Stimulated activated CD8-positive, alpha-beta memory T cell treated with anti-CD3 and anti-CD28 coated beads, Interleukin-7, amount 100 ng/mL, for 48 hours (primary cell): ENCODE measurements around the gene ZBTB40.

Experiments used
- DNase-seq, 2 donors: peaks; one replicate each; pipeline ENCODE4 v3.0.0-alpha.2; 2020; ENCODE audit warnings: low read depth in 1 of 2; ENCODE audit errors: extremely low read depth in 1 of 2

ZBTB40 gene

DNA sequence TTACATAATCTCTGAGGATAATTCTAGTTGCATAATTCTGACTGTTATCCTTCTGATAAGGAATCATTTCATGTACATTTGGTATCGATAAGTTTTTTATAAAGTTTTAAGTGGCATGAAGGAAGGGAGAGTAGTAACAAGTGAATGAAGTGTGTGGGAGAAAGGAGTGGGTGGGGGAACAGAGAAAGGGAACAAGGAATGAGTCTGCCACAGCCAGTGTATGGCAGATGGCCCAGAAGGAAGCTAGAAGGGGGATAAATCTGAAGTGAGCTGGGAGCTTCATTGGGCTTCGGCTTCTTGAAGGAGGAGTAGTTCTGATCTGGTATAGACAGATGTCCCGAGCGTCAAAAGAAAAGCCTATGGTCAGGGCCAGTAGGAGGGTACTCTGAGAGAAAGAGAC lies 18.6 kb downstream of the ZBTB40 start:
- DNase-seq = no peak

DNA sequence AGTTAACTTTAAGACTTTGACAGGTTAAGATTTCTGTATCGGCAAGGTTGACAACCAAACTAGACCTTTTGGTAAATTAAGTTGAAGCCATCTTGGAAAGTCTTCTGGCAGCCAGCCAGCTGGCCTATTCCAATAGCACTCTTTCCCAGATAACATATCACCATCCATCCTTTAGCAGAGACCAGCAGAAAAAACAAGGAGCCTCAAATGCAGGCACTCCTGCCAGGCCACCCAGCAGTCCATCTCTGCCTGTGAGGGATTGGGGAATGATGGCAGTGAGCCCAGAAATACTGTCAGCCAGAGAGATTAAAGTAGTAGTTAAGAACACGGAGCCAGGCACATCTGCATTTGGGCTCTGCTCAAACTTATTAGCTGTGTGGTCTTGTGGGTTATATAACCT lies 19.4 kb downstream of the ZBTB40 start:
- no peak for DNase-seq

DNA sequence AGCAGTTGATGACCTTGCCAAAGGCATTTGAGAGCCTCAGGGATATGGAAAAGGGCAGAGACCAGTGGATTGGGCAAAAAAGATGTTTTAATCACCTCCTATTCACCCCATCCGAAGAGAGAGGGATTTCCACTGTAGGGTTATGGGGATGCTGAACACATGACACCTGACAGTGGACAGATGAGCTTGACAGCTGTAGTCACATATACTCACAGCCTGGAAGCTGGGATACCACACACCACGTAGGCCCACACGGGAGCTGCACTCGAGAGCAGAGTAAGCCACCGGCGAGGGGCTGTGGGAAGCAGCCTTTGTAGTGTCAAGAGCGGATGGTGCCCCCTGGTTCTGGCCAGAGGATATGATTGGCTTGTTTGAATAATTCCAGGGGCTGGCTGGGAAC lies 20.0 kb downstream of the ZBTB40 start:
- no peak for DNase-seq

- DNase-seq = no peak
These were observed 20.9 kb downstream of the ZBTB40 start for GRCh38 chr1:22472596-22472995.

DNA sequence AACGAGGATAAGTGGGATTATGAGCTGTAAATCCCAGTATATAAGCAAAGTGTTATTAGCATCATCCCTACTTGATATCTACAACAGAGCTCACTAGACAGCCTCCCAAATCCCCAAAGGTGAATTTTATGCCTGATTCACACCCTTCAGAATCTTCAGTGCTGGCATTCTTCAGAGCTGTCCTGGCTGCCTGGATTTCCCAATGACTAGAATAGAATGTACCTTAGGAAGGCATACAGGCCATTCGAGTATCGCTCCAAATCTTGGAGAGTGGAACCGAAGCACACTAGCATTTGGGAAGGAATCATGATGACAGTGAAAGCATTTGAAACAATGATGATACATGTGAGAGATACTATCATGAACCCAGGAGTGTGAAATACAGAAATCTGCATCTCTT lies 22.3 kb downstream of the ZBTB40 start:
- no peak for DNase-seq

GRCh38 chr1:22476566-22476965 lies 24.9 kb downstream of the ZBTB40 start:
- DNase-seq = no peak

- DNase-seq = no peak
These were observed 31.5 kb downstream of the ZBTB40 start for GRCh38 chr1:22483121-22483520.

- DNase-seq = no peak
These were observed 33.2 kb downstream of the ZBTB40 start for GRCh38 chr1:22484706-22485345.

DNA sequence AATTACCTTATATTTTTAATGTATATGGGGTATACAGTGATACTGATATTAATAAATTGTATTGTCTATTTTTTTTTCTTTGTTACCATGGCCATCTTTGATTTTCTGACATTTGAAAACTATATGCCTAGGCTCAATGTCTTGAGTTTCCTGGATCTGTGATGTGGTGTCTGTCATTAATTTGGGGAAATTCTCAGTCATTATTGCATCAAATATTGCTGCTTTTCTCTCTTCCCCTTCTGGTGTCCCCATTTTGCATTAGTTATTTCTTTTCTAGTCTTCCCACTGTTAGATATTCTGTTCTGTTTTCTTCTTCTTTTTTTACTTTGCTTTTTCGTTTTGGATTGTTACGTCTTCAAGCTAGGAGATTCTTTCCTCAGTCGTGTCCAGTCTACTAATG lies 33.8 kb downstream of the ZBTB40 start:
- no peak for DNase-seq

DNA sequence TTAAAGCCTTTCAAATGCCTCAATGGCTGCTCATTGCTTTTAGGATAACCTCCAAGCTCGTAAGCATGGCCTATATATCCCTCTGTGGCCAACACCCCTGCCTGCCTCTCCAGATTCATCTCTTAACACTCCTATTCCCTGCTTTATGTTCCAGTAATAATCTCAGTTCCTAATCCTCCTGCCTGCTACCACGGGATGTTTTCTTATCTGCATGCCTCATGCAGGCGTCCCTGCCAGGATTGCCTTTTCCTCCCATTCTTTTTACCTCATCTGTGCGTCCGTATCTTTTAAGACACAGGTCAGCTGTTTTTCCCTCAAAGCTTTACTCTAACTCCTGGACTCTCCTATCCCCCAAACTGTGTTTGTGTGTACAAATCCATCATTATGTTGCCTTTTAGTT lies 36.1 kb downstream of the ZBTB40 start:
- no peak for DNase-seq

DNA sequence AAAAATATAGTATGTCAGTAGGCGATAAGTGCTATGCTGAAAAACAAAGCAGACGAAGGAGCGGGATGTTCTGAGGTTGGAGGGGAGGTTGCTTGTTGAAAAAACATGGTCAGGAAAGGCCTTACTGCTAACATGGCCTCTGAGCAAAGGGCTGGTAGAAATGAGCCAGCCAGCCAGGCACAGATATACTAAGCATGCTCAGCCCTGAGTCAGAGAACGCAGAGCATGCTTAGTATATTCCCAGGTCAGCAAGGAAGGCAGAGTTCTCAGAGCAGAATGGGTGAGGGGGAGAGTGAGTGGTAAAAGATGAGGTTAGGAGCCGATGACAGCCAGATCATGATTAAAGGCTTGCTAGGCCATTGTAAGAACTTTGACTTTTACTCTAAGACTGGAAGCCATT lies 36.7 kb downstream of the ZBTB40 start:
- no peak for DNase-seq

- no peak for DNase-seq
These were observed 37.6 kb downstream of the ZBTB40 start for GRCh38 chr1:22489278-22489677.

DNA sequence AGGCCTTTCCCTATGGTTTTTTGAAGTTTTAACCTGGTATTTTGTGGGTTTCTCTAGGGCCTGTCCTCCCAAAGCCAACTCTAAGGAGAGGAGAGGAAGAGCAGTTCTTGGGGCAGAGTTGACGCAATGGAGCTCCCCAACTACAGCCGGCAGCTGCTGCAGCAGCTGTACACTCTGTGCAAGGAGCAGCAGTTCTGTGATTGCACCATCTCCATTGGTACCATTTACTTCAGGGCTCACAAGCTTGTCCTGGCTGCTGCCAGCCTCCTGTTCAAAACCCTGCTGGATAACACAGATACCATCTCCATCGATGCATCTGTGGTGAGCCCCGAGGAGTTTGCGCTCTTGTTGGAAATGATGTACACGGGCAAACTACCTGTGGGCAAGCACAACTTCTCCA lies 38.2 kb downstream of the ZBTB40 start:
- DNase-seq = no peak

- no peak for DNase-seq
These were observed 38.7 kb downstream of the ZBTB40 start for GRCh38 chr1:22490309-22490708.

DNA sequence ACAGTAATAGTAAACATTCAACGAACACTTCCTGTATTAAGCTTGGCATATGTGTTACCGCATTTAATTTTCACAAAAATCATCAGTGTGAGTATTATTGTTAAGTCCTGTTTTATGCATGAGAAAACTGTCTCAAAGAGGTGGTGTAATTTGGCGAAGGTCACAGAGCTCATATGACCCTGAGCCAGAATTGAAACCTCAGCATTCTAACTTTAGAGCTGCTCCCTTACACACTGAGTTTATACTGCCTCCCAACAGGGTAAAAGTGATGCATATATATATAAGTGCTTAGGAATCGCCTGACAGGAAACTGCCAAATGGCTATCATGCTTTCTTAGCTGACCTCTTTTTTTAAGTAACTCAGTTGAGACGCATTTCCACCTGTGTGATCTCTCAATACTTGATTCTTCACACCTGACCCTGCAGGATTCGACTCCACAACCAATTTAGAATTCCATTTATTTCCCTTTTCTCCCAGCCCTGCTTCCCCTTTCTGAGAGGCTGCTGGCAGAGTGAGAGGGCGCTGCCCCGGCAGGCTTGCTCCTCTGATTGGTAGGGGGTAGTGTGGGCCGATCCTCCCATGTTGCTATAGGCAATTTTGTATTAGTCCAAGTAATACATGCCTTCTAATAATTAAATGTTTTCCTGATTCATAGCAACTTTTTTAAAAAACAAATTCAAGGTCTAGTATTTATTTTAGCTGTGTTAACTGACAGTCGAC lies 40.5 kb downstream of the ZBTB40 start:
- no peak for DNase-seq

- DNase-seq = no peak
These were observed 42.5 kb downstream of the ZBTB40 start for GRCh38 chr1:22494144-22494543.

DNA sequence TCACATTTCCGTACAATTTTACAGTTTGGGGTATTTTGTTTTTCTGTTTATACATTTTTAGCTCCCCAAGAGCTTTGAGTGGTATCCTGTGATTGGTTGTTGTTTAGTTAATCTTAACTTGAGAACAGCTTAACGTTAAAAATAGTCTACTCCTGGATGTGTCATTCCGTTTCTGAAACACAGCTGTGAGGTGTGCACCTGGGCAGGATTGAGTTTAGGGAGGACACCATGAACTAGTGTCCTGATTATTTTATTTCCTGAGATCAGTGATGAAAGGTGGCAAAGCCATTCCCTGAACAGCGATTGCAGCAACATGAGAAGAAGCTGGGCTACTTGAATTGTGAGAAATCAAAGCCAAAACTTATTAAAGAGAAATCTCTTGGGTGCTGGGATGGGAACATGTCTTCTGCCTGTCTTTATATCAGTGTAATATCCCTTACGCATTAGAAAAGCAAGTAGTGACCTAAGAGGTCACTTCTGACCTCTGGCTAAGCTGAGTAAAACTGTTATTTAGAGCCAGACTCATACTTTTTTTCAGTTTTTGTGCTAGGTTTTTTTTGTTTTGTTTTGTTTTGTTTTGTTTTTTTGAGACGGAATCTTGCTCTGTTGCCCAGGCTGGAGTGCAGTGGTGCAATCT lies 43.4 kb downstream of the ZBTB40 start:
- no peak for DNase-seq

- DNase-seq = no peak
These were observed 45.0 kb downstream of the ZBTB40 start for GRCh38 chr1:22496536-22497160.

- DNase-seq = no peak
These were observed 46.8 kb downstream of the ZBTB40 start for GRCh38 chr1:22498463-22498862.

DNA sequence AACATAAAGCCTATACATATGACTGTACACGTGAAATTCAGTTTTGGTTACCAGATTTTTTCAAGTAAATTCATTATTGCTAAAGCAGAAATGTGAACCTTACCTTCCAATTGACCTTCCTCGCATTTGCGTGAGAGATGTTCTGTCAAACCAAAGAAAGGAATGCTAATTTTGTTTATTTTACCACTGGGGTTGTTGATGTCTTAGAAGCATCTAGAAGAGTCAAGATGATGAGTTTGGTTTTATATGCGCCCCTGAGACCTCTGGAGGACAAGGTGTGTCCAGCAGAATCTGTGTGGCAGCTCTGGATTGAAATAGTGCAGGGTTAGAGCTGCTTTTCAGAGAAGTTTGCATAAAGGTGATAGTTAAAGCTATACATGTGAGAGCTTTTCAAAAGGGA lies 48.4 kb downstream of the ZBTB40 start:
- no peak for DNase-seq

DNA sequence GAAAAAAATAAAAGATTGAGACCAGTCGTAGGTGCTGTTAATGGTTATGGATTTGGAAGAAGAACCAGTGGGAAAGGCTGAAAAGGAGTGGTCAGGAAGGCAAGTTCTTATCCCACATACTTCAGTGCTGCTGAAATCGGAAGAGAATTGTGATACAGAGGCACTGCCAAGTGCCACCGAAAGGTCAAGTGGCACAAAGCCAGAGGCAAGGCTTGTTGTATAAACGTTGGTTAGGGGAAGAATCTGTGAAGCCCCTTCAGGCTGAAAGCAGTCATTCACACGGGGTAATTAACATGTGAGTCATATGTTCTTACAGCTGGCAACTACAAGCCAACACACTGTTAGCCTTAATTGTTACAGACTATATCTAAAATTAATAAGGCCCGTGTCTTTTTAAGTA lies 48.8 kb downstream of the ZBTB40 start:
- DNase-seq = no peak

GRCh38 chr1:22502202-22502601 lies 50.6 kb downstream of the ZBTB40 start:
- DNase-seq = no peak
